H1 (cell line): ENCODE measurements around the gene C19orf12. TPM values are rescaled to one million over a fixed set of nuclear protein-coding genes. Genes with fewer than 3 reads are reported as not detected.

Source experiments
- CTCF ChIA-PET: fragments of 300-600 bp; sonication (Branson Sonifier 250); formaldehyde crosslinking; loops from one replicate; lab custom pipeline; 2021; ENCODE audit not compliant: partially characterized antibody; lab: Charles Lee
- POLR2A ChIA-PET: fragments of 300-600 bp; sonication (Branson Sonifier 250); formaldehyde crosslinking; loops from one replicate; lab custom pipeline; 2021; ENCODE audit warnings: inconsistent platforms; ENCODE audit not compliant: partially characterized antibody; lab: Charles Lee
- DNase-seq, 2 experiments: peaks; one replicate each; pipeline versions ENCODE4 v3.0.0 to v3.0.0-alpha.2; 2010 to 2022; ENCODE audit warnings: low spot score in 2 of 2, low read depth in 1 of 2, mixed read lengths in 1 of 2
- FAIRE-seq: peaks from 2 replicates; lab custom pipeline; 2011; peaks lifted over from hg19 to GRCh38; lab: Jason Lieb, UNC
- H2AFZ ChIP-seq: 2 replicates; pipeline ENCODE4 v1.8.1; 2012; ENCODE audit warnings: low read length, inconsistent platforms
- H2AK5ac ChIP-seq: 2 replicates; pipeline ENCODE4 v1.6.1; 2013; ENCODE audit warnings: low read depth, low read length
- H2BK120ac ChIP-seq: replicated peaks from 2 replicates; pipeline ENCODE3; 2013; ENCODE audit warnings: low read depth, low read length, inconsistent platforms
- H2BK12ac ChIP-seq: 2 replicates; pipeline ENCODE4 v1.6.1; 2013; ENCODE audit warnings: low read depth, low read length
- H2BK15ac ChIP-seq: 2 replicates; pipeline ENCODE4 v1.6.1; 2013; ENCODE audit warnings: low read length
- H2BK20ac ChIP-seq: 2 replicates; pipeline ENCODE4 v1.6.1; 2013; ENCODE audit warnings: low read length
- H2BK5ac ChIP-seq: 2 replicates; pipeline ENCODE4 v1.6.1; 2013; ENCODE audit warnings: low read depth, low read length
- H3K14ac ChIP-seq: 2 replicates; pipeline ENCODE4 v1.6.1; 2013; ENCODE audit warnings: inconsistent platforms; ENCODE audit not compliant: insufficient read length
- H3K18ac ChIP-seq: 2 replicates; pipeline ENCODE4 v1.6.1; 2013; ENCODE audit warnings: low read length; ENCODE audit errors: extremely low read depth
- H3K23ac ChIP-seq: 2 replicates; pipeline ENCODE4 v1.6.1; 2013; ENCODE audit warnings: inconsistent platforms; ENCODE audit not compliant: insufficient read length
- H3K23me2 ChIP-seq: 2 replicates; pipeline ENCODE4 v1.6.1; 2013; ENCODE audit warnings: low read depth, low read length
- H3K27ac ChIP-seq: 2 replicates; pipeline ENCODE4 v1.6.1; 2011; ENCODE audit warnings: low read depth, low read length, inconsistent platforms
- H3K27me3 ChIP-seq, 4 experiments: replicated peaks in 1 of 4; 1 replicate in 1 of 4; 2 replicates in 3 of 4; pipeline versions ENCODE4 v1.6.1 to v1.8.1; 2011 to 2013; ENCODE audit warnings: low read length in 3 of 4, mild to moderate bottlenecking in 3 of 4, inconsistent platforms in 2 of 4, mixed read lengths in 2 of 4, moderate library complexity in 1 of 4; ENCODE audit not compliant: control insufficient read depth in 3 of 4, insufficient read depth in 3 of 4; ENCODE audit errors: extremely low read depth in 1 of 4
- H3K36me3 ChIP-seq, 4 experiments: 2 replicates each; pipeline versions ENCODE4 v1.6.1 to v1.8.1; 2011 to 2013; ENCODE audit warnings: mild to moderate bottlenecking in 4 of 4, low read length in 3 of 4, moderate library complexity in 2 of 4, control low read depth in 1 of 4, inconsistent platforms in 1 of 4; ENCODE audit not compliant: insufficient read depth in 4 of 4, control insufficient read depth in 2 of 4
- H3K4ac ChIP-seq: replicated peaks from 2 replicates; pipeline ENCODE3; 2013; ENCODE audit warnings: low read length, low read depth, mixed read lengths, inconsistent platforms; ENCODE audit not compliant: insufficient read length
- H3K4me1 ChIP-seq, 4 experiments: replicated peaks in 1 of 4; 1 replicate in 1 of 4; 2 replicates in 3 of 4; pipeline versions ENCODE4 v1.6.1 to v1.8.1; 2011 to 2013; ENCODE audit warnings: low read length in 3 of 4, inconsistent platforms in 2 of 4, mixed read lengths in 1 of 4; ENCODE audit not compliant: insufficient read depth in 4 of 4, control insufficient read depth in 3 of 4
- H3K4me2 ChIP-seq, 2 experiments: 2 replicates each; pipeline versions ENCODE4 v1.6.1 to v1.8.1; 2011 to 2013; ENCODE audit warnings: low read depth in 2 of 2, low read length in 2 of 2, control low read depth in 1 of 2, inconsistent platforms in 1 of 2, mild to moderate bottlenecking in 1 of 2; ENCODE audit not compliant: insufficient read depth in 1 of 2
- H3K4me3 ChIP-seq, 4 experiments: fragments of 200-600, 300-600 bp in 1 of 4; sonication (generic), shearing (Covaris generic), sonication (Bioruptor Twin) in 1 of 4; 2 replicates each; pipeline versions ENCODE4 v1.5.1 to v1.8.1; 2011 to 2016; ENCODE audit warnings: low read length in 4 of 4, low read depth in 3 of 4, control low read depth in 2 of 4, inconsistent platforms in 2 of 4, mild to moderate bottlenecking in 2 of 4, mixed read lengths in 1 of 4, moderate library complexity in 1 of 4; ENCODE audit not compliant: insufficient read depth in 2 of 4; ENCODE audit errors: extremely low read depth in 1 of 4
- H3K56ac ChIP-seq: replicated peaks from 2 replicates; pipeline ENCODE3; 2013; ENCODE audit warnings: low read depth, mild to moderate bottlenecking, mixed read lengths, low read length, inconsistent platforms; ENCODE audit not compliant: insufficient read length
- H3K79me1 ChIP-seq: 2 replicates; pipeline ENCODE4 v1.6.1; 2013; ENCODE audit warnings: low read depth, low read length, control low read depth
- H3K79me2 ChIP-seq, 2 experiments: 2 replicates each; pipeline versions ENCODE4 v1.6.1 to v1.8.1; 2012 to 2013; ENCODE audit warnings: low read length in 2 of 2, mild to moderate bottlenecking in 2 of 2, inconsistent platforms in 1 of 2; ENCODE audit not compliant: insufficient read depth in 2 of 2, control insufficient read depth in 1 of 2
- H3K9ac ChIP-seq, 4 experiments: replicated peaks in 1 of 4; 1 replicate in 1 of 4; 2 replicates in 3 of 4; pipeline versions ENCODE4 v1.6.1 to v1.8.1; 2011 to 2013; ENCODE audit warnings: low read depth in 3 of 4, low read length in 3 of 4, control low read depth in 2 of 4, mild to moderate bottlenecking in 2 of 4, moderate library complexity in 2 of 4, inconsistent platforms in 1 of 4; ENCODE audit errors: extremely low read depth in 1 of 4
- H3K9me3 ChIP-seq, 2 experiments: 2 replicates each; pipeline versions ENCODE4 v1.6.1 to v1.8.1; 2012 to 2013; ENCODE audit warnings: mild to moderate bottlenecking in 2 of 2, moderate library complexity in 2 of 2, control low read depth in 1 of 2, inconsistent platforms in 1 of 2, low read depth in 1 of 2, low read length in 1 of 2, mixed read lengths in 1 of 2; ENCODE audit not compliant: insufficient read depth in 2 of 2
- H4K20me1 ChIP-seq, 2 experiments: replicated peaks in 1 of 2; 2 replicates each; pipeline versions ENCODE3 to v1.8.1; 2011 to 2013; ENCODE audit warnings: inconsistent platforms in 2 of 2, low read length in 2 of 2, mild to moderate bottlenecking in 1 of 2; ENCODE audit not compliant: insufficient read depth in 2 of 2, control insufficient read depth in 1 of 2
- H4K5ac ChIP-seq: 2 replicates; pipeline ENCODE4 v1.6.1; 2013; ENCODE audit warnings: low read length, low read depth, mixed read lengths, inconsistent platforms; ENCODE audit not compliant: insufficient read length
- H4K8ac ChIP-seq: 2 replicates; pipeline ENCODE4 v1.8.0; 2013; ENCODE audit warnings: mild to moderate bottlenecking, moderate library complexity, low read length, inconsistent platforms; ENCODE audit not compliant: insufficient read depth; ENCODE audit errors: extremely low read depth
- H4K91ac ChIP-seq: replicated peaks from 2 replicates; pipeline ENCODE3; 2013; ENCODE audit warnings: low read length, mixed read lengths, inconsistent platforms; ENCODE audit not compliant: insufficient read length
- ATF2 ChIP-seq: IDR thresholded peaks from 2 replicates; pipeline ENCODE4 v1.6.1; 2012; ENCODE audit warnings: low read length, inconsistent platforms
- GABPA ChIP-seq: IDR thresholded peaks from 2 replicates; pipeline ENCODE4 v1.6.1; 2011; ENCODE audit warnings: mild to moderate bottlenecking, low read length, moderate library complexity, borderline replicate concordance; ENCODE audit not compliant: insufficient read depth
- MAX ChIP-seq: IDR thresholded peaks from 2 replicates; pipeline ENCODE4 v1.6.1; 2012; ENCODE audit warnings: inconsistent platforms
- PHF8 ChIP-seq: fragments of 200-600 bp; sonication (generic); conservative IDR thresholded peaks from 2 replicates; pipeline ENCODE4 v1.7.1; 2012; ENCODE audit warnings: low read depth, mild to moderate bottlenecking, inconsistent platforms, low read length, moderate library complexity
- SP4 ChIP-seq: IDR thresholded peaks from 2 replicates; pipeline ENCODE4 v1.6.1; 2012; ENCODE audit warnings: low read length, inconsistent platforms
- TCF12 ChIP-seq: IDR thresholded peaks from 2 replicates; pipeline ENCODE4 v1.6.1; 2011; ENCODE audit warnings: low read depth, mild to moderate bottlenecking, low read length
- WGBS, 2 experiments: shearing (Covaris generic) in 1 of 2; methylation state at CpG; one replicate each; pipeline versions ENCODE4 v1.1.6 to v1.1.7; 2013 to 2015; ENCODE audit warnings: low lambda C conversion rate in 2 of 2, mixed read lengths in 2 of 2, inconsistent platforms in 1 of 2, low coverage in 1 of 2, missing lambda C conversion rate in 1 of 2; ENCODE audit not compliant: insufficient replicate concordance in 2 of 2, insufficient coverage in 1 of 2, insufficient read length in 1 of 2; ENCODE audit errors: extremely low coverage in 1 of 2, missing lambda C conversion rate in 1 of 2; 5-methylcytosine and 5-hydroxymethylcytosine counted together
- polyA plus RNA-seq, 7 experiments: library from polyadenylated mRNA; depleted of rRNA in 3 of 7; stranded (reverse) in 5 of 7; unstranded in 2 of 7; fragments of >200 nt in 5 of 7; fragments of 200-250 nt in 2 of 7; gene quantifications; 1 replicate in 5 of 7; 2 replicates in 1 of 7; 4 replicates in 1 of 7; pipeline versions ENCODE4 v1.2.1 to v1.2.3, GENCODE V29; 2011 to 2013; ENCODE audit warnings: missing spikeins in 2 of 7, mixed read lengths in 2 of 7
- total RNA-seq: library from RNA; stranded (reverse); fragmentation: NEBNext Ultra II Directional; extraction: Animal tissue kit (Norgen Biotek cat#: 25700); gene quantifications from 2 replicates; pipeline ENCODE4 v1.2.1, GENCODE V29; 2021

C19orf12 gene
- total and polyA plus RNA-seq, 2 of the 8 experiments (the other 6 are each of a cell fraction or from before 2014, with no cell fraction given) = 10.7 to 11.9 TPM

- H4K5ac ChIP-seq = no peak overlapping the region
- H3K4me2 ChIP-seq = no peak overlapping the region
- peaks cover 0 to 9% (median 3%) of the 10 kb centered on the region in 4 experiments; a peak in 3 of 7 replicates for H3K4me1 ChIP-seq
- no peak overlapping the region for H2AFZ ChIP-seq
- FAIRE-seq (no peak), DNase-seq (no peak)
- CTCF ChIA-PET = interaction anchor here (0.6 to 7.8 kb wide), 13 partner anchors 10 to 62 kb away, joined by 3 to 46 read pairs (median 4); no protein-coding TSS in a partner anchor
- H3K27me3 ChIP-seq = no peaks in the 10 kb centered on the region
- H2BK12ac ChIP-seq = no peak overlapping the region
- H3K18ac ChIP-seq = no peak overlapping the region
- H3K79me1 ChIP-seq = peaks cover 17% of the 10 kb centered on the region
- H3K9me3 ChIP-seq = no peaks in the 10 kb centered on the region
- no peak overlapping the region for H3K23ac ChIP-seq
- H3K23me2 ChIP-seq = no peaks in the 10 kb centered on the region
- no peak overlapping the region for H3K4ac ChIP-seq
- H2BK5ac ChIP-seq = no peak overlapping the region
- H4K20me1 ChIP-seq = peaks cover 3 to 12% of the 10 kb centered on the region in 2 experiments
- no peak overlapping the region for H2AK5ac ChIP-seq
- no peak overlapping the region for H2BK120ac ChIP-seq
- POLR2A ChIA-PET = no interaction called here
- no peak overlapping the region for H3K9ac ChIP-seq
- TF ChIP-seq ATF2 (no peak), PHF8 (no peak), MAX (no peak), SP4 (no peak), TCF12 (no peak), GABPA (no peak)
- H4K91ac ChIP-seq = no peak overlapping the region
- H2BK15ac ChIP-seq = no peak overlapping the region
- H3K36me3 ChIP-seq = peaks cover 0 to 16% (median 3%) of the 10 kb centered on the region in 4 experiments; a peak in 5 of 8 replicates
- H3K4me3 ChIP-seq = no peak overlapping the region
- peaks cover 0 to 33% of the 10 kb centered on the region in 2 experiments; a peak in 1 of 4 replicates for H3K79me2 ChIP-seq
- H4K8ac ChIP-seq = no peak overlapping the region
- 90% methylated on average over 11 of the region's 11 CpGs; no CpG with 5 or more reads in 1 of the 2 experiments for WGBS, 2 experiments
- no peak overlapping the region for H2BK20ac ChIP-seq
- H3K27ac ChIP-seq = no peak overlapping the region
- H3K56ac ChIP-seq = no peak overlapping the region
- no peak overlapping the region for H3K14ac ChIP-seq
These were observed 42.1 kb downstream of the C19orf12 start for GRCh38 chr19:29672933-29673336.
